ENCODE measurements around the gene MRPL58. TPM values are rescaled to one million over a fixed set of nuclear protein-coding genes. Genes with fewer than 3 reads are reported as not detected.
"Not testable (repeated sequence)": the region's sequence is repeated elsewhere in the genome, so short reads cannot be mapped to it uniquely, and the experiment has no call there.

MRPL58 gene
- total and polyA plus RNA-seq, 12 donors = 43.7 to 72.3 (median 52.1) TPM

GRCh38 chr17:74981318-74981978, 31.0 kb upstream of the MRPL58 start:
- ATAC-seq = peak in 3 of 8 donors; percentile 1 to 13 (median 7)
- Histone ChIP-seq H3K36me3 (no peaks in the 10 kb centered on the region), H3K9me3 (no peaks in the 10 kb centered on the region), H3K4me3 (peak overlapping the region; percentile 40 to 79 (median 68)), H3K27me3 (peaks cover 0 to 27% (median 0%) of the 10 kb centered on the region in 7 donors), H3K4me1 (peaks cover 4 to 25% (median 16%) of the 10 kb centered on the region in 9 donors), H3K27ac (peak overlapping the region; percentile 76 to 96 (median 92))
- no peak for TF ChIP-seq CTCF (IDR thresholded peaks at IDR 0.05)
- DNase-seq = no peak
- WGBS, 2 donors = 54 to 57% methylated on average over 16 of the region's 16 CpGs
- intact Hi-C loops (cut with DNase I) = loop anchor here in 2 of 10 donors (5.0 to 10.0 kb wide), 2 partner anchors 51 to 53 kb away; no protein-coding TSS in a partner anchor

GRCh38 chr17:74981979-74982662, 30.3 kb upstream of the MRPL58 start:
- Histone ChIP-seq H3K9me3 (no peaks in the 10 kb centered on the region), H3K4me3 (peak overlapping the region; percentile 40 to 79 (median 68)), H3K4me1 (peaks cover 4 to 30% (median 20%) of the 10 kb centered on the region in 9 donors), H3K27me3 (peaks cover 0 to 27% (median 0%) of the 10 kb centered on the region in 7 donors), H3K36me3 (no peaks in the 10 kb centered on the region), H3K27ac (peak overlapping the region; percentile 76 to 96 (median 92))
- ATAC-seq (peak; percentile 93 to 96 (median 95)), DNase-seq (peak; percentile 73 to 81)
- WGBS, 2 donors = 0% methylated on average over 57 to 61 of the region's 61 CpGs
- intact Hi-C loops (cut with DNase I) = loop anchor here in 3 of 10 donors (2.0 to 10.0 kb wide), 3 partner anchors 31 to 53 kb away; partner anchors contain the start of gene MRPL58 (in 1 of the 3)
- TF ChIP-seq CTCF (IDR thresholded peaks at IDR 0.05) = peak in 5 of 9 donors; percentile 7 to 34 (median 25)

GRCh38 chr17:74982663-74983313, 29.7 kb upstream of the MRPL58 start:
- H3K9me3 ChIP-seq, H3K36me3 ChIP-seq, DNase-seq: not testable (repeated sequence)
- H3K27me3 ChIP-seq = peaks cover 0 to 27% (median 0%) of the 10 kb centered on the region in 7 donors
- peaks cover 4 to 31% (median 22%) of the 10 kb centered on the region in 9 donors for H3K4me1 ChIP-seq
- ATAC-seq = peak in 3 of 8 donors; percentile 5 to 29 (median 11)
- 32% methylated on average over 14 of the region's 14 CpGs for WGBS, 2 donors
- peak overlapping the region; percentile 76 to 96 (median 92) for H3K27ac ChIP-seq
- intact Hi-C loops (cut with DNase I) = loop anchor here in 3 of 10 donors (2.0 to 10.0 kb wide), 3 partner anchors 30 to 52 kb away; partner anchors contain the start of gene MRPL58 (in 1 of the 3)
- peak overlapping the region; percentile 40 to 79 (median 68) for H3K4me3 ChIP-seq

- ATAC-seq = no peak
- no peak overlapping the region for H3K4me3 ChIP-seq
- no peak for DNase-seq
- peaks cover 0 to 29% (median 0%) of the 10 kb centered on the region in 7 donors for H3K27me3 ChIP-seq
- intact Hi-C loops (cut with DNase I) = loop anchor here in 5 of 10 donors (2.0 to 10.0 kb wide), 4 partner anchors 27 to 126 kb away; partner anchors contain the start of genes ATP5PD (in 3 of the 5), KCTD2 (in 3 of the 5) and MRPL58 (in 1 of the 5)
- peaks cover 4 to 53% (median 42%) of the 10 kb centered on the region in 9 donors for H3K4me1 ChIP-seq
- TF ChIP-seq CTCF (IDR thresholded peaks at IDR 0.05) = no peak
- H3K9me3 ChIP-seq = no peaks in the 10 kb centered on the region
- no peaks in the 10 kb centered on the region for H3K36me3 ChIP-seq
- 96 to 98% methylated on average over 3 of the region's 3 CpGs for WGBS, 2 donors
- no peak overlapping the region for H3K27ac ChIP-seq
Observed at GRCh38 chr17:74986206-74986576, 26.3 kb upstream of the MRPL58 start.
